Hindlimb muscle (tissue), 1 donor: Measurements from ENCODE around the gene FOXJ3. TPM values are rescaled to one million over a fixed set of nuclear protein-coding genes. Genes with fewer than 3 reads are reported as not detected.
"Not testable (repeated sequence)": the region's sequence is repeated elsewhere in the genome, so short reads cannot be mapped to it uniquely, and the experiment has no call there.

Source experiments
- DNase-seq: peaks from one replicate; pipeline ENCODE4 v3.0.0-alpha.2; 2013
- polyA plus RNA-seq: library from polyadenylated mRNA; unstranded; fragments of 120-200 nt; gene quantifications from one replicate; pipeline ENCODE4 v1.2.1, GENCODE V29; 2013; ENCODE audit not compliant: insufficient read length

The FOXJ3 gene
- polyA plus RNA-seq, 1 donor, result 40.5 TPM

DNA sequence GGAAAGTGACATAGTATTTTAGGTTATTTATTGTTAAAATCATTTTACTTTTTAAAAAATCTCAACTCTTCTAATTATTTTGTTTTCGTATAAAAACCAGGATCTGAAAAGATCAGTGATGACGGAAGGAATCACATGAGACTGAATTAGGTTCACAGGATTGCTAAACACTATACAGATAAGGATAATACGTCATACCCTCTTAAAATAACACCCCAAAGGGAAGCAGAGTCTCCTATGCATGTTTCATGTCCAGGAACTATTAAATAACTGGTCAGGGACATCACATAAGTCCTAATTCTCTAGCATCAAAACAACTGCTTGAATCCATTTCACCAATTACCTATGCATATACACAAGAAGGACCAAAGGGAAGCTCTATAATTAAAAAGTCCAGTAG, 84.9 kb downstream of the FOXJ3 start:
- DNase-seq, result no peak

DNA sequence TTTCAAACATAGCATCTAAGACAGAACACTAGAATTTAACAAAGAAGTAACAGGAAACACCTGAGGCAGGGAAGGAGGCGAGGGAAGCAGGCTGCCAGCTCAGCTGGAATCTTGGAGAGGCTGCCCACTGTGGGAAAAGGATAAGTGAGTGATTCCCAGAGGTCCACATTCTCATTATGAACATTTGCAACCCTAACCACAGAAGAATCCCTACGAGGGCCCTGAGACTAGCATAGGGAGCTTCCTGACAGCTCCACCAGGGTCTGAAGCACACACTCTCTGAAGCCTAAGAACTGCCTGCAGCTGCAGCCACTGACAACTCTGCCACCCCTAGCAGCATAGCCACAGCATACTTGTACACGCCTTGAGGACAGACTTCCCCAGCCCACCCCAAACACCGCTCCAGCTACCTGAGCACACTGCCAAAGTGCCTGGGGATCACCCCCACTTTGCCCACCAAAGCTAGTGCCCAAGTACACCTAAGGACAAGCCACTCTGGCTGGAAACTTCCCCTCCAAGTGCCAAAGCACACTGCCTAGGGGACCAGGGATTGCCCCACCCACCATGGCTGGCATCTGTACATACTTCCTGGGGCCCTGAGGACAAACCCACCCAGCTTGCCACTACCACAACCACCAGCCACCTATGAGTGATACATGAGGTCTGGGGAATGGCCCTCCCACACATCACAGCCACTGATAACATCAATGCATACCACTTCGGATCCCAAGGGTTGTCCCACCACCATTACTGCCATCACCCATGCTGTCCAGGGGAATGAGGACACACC, 93.9 kb downstream of the FOXJ3 start:
- DNase-seq, result no peak

DNA sequence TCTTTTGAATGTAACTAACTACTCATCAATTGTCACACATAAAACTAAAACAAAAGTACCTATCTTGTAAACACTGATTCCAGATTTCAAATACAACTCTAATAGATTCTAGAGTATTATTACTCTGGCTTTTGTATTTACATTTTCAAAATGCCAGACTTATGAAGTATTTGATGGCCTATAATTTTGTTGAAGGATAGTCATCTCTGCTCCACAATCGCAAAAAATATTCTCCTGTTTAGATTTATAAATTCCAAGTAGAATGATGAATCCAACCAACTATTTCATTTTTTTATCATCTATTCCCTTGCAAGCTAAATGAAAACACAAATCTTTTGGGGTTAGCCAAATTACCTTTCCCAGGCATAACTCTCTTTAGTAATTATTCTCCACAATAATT, 95.5 kb downstream of the FOXJ3 start:
- DNase-seq, result no peak

DNA sequence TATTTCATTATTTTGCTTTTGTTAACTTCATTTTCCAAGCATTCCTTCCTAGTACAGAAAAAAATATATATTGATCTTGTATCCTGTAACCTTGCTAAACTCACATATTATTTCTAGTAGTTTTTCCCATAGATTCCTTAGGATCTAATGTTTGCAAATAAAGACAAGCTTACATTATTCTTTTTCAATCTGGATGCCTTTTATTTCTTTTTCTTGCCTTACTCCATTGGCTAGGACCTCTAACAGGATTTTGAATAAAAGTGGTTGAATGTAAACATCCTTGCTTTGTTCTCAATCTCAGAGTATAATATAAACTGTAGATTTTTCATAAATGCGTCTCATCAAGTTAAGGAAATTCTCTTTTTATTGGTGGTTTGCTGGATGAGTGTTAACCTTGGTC, 96.0 kb downstream of the FOXJ3 start:
- no peak for DNase-seq

DNA sequence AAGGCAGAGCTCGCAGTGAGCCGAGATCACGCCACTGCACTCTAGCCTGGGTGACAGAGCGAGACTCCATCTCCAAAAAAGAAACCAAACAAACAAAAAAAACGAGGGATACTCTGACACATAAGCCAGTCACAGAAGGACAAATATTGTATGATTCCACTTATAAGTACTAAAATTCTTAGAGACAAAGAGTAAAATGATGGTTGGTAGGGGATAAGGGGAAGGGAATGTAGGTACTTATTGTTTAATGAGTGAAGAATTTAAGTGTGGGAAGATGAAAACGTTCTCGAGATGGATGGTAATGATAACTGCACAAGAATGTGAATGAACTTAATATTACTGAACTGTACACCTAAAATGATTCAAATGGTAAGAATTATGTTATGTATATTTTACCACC, 103.8 kb downstream of the FOXJ3 start:
- DNase-seq, result no peak

DNA sequence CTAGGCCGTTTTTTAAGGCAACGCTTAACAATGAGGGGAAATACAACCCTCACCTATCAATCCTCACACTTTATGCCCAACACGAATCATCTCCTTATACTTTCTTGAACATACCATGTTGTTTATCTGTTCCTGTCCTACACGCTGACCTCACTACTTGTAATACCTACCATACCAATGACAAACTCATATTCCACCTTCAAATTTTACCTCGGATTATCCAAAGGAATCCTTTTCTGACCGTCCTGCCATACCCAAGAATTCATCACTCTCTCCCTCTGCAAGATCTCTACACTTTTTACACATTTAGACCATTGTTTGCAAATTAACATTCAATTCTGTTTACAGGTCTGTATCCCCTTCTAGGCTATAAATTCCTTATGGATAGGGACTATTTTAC, 106.1 kb downstream of the FOXJ3 start:
- no peak for DNase-seq

DNA sequence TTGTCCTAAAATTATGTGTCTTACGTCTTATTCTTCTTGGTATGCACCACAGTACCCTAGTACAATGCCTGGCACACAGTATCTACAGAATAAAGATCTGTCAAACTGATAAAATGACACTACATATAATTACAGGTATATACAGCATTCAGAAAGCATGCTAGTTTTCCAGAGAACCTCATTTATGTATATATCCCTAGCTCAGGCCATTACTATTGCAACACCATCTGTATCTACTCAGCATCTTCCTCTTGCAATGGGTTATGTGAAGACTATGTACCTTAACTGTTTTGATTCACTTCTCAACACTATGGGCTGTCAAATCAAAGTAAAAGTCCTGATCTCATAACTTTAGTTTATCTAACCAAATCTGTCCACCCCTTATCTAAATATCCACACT, 112.0 kb downstream of the FOXJ3 start:
- DNase-seq, result no peak

DNA sequence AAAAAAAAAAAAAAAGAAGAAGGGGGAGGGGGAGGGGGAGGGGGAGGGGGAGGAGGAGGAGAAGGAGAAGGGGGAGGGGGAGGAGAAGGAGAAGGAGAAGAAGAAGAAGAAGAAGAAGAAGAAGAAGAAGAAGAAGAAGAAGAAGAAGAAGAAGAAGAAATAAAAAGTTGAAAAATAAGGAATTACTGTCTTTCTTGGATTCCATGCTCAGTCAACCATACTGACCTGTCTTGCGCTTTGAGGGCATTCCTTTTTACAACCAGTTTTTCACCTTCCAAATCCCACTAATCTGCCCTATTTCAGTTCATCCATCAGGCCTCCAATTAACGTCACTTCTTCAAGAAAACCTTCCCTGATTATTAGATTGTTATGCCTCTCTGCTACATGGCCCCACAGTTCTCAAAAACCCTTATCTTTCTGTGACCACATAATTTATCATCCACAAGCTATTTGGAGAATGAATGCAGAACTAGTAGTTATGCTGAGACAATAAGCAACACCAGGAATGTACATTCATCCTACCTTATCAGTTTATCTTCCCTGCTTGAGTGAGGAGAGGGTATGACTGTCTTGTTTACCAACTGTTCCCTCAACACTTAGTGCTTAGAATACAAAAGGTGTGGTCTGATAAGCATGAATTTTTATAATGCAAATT, 113.0 kb downstream of the FOXJ3 start:
- DNase-seq, result no peak

DNA sequence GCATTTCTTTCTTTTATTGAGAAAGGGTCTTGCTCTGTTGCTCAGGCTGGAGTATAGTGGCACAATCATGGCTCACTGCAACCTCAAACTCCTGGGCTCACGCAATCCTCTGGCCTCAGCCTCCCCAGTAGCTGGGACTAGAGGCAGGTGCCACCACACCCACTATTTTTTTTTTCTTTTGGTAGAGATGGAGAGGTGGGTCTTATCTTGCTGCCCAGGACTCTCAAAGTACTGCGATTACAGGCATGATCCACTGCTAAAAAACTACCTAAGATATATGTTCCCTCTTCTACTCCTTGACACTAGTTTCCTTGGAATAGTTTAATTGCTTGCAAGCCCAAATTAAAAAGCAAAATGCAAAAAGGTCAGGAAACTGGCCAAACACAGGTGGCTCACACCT, 113.6 kb downstream of the FOXJ3 start:
- no peak for DNase-seq

DNA sequence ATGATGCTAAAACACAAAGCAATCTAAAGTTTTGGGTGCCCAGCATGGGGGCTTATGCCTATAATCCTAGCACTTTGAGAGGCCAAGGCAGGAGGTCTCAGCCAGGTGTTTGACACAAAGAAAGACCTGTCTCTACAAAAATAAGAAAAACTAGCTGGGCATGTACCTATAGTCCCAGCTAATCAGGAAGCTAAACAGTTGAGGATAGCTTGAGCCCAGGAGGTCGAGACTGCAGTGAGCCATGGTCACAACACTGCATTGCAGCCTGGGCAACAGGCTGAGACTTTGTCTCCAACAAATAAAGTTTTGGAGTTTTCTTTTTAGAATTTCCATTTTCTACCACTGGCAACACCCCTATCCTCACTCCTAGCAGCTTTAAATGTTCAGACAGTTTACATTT, 115.4 kb downstream of the FOXJ3 start:
- no peak for DNase-seq

DNA sequence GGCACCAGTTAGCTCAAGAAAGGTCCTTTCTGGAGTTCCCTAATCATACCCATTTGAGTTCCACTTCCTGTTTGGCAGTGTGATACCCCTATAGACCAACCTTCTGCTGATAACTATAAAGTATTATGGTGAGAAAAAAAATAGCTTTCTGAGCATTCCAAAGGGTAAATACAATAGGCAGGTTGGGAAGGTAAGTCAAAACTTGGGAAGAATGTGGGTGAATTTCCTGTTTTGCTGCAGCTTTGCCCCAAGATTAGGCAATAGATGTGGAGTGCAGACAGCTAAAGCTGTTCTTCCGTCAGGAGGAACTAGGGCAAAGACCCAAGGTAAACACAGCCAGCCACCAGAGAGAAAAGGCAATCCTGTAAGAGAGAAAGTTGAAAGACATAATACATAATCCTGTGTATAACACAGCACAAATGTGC, 120.6 kb downstream of the FOXJ3 start:
- no peak for DNase-seq

DNA sequence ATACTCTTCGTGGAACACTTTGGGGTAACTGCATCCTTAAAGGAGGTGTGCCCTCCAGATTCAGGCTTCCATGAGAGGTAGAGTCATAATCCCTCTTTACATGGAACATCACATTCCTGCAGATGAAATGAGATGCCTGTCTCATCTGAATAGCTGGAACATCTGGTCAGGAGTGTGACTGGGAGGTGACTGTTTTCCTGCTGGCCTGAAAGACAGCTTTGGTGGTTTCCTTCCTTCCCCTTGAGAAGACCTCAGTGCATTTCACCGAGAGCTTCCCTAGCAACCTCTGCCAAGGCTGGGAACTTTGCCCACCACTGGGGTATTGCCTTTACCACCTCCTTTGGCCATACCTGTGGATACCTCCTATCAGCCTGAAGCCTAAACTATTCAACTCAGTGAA, 123.8 kb downstream of the FOXJ3 start:
- DNase-seq, result no peak

DNA sequence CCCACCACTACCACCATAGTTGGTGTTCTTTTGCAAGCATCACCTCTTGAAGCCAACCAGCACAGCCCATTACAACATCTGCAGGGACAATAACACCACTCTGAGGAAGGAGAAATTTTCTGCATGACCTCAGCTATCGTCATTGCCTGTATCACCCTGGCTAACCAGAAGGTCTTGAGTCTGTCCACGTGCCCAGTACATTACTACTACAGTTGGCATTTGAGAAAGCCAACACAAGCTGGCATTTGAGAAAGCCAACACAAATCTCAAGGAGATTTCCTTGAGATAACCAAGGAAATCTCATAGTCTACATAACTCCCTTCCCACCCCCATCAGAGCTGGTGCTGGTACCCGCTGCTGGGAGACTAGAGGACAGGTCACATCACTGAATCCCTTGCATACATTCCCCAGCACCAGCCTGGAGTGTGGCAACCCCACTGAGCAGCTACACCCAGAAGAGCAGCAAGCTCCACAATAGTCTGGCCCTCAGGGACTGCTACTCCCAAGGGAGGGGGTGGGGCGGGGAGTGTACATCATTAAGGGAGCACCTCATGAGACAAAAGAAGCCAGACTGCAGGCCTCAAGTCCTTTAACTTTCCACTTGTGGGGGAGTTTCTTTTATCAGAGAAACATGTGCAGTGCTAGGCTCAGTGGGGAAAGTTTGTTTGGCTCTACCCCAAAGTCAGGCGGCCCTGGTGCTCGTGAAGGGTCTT, 124.5 kb downstream of the FOXJ3 start:
- no peak for DNase-seq

DNA sequence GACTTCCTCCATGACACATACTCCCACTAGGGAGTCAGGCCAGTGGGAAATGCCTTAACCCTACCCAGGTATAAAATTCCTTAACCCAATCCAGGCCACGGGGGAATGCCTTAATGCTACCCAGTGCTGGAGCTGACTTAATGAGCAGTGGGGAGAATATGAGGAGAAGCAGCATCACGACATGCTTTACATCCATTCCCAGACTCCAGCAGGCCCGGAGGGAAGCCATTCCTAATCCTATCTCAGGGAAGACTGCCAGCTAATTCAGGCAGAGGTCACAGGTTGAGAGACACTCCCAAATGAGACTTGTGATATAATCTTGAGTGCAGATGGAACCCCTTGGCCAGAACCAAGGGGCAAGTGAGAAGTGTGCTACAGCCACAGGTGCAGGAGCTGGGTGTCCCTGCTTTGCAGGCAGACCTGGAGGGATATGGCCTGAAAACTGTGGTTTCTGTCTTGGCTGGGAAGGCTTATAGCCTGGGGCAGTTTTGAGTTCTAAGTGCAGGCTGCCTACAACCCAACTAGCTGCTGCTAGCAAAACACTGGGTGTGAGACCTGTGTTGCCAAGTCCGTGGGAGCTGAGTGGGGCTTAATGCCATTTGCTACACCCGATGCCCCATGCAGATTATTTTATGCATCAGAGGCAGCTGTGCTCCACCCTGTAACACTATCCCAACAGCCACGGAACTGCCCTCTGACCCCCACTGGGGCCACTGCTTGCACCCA, 125.3 kb downstream of the FOXJ3 start:
- DNase-seq, result no peak

DNA sequence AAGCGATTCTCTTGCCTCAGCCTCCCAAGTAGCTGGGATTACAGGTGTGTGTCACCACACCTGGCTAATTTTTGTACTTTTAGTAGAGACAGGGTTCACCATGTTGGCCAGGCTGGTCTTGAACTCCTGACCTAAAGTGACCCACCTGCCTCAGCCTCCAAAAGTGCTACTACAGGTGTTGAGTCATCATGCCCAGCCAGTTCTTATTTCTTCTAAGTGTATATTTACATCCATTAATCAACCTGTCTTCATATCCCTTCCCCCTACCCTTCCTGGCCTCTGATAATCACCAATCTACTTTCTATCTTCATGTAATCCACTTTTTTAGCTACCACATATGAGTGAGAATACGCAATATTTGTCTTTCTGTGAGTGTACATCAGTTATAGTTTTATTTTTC, 128.1 kb downstream of the FOXJ3 start:
- DNase-seq, result not testable (repeated sequence)

DNA sequence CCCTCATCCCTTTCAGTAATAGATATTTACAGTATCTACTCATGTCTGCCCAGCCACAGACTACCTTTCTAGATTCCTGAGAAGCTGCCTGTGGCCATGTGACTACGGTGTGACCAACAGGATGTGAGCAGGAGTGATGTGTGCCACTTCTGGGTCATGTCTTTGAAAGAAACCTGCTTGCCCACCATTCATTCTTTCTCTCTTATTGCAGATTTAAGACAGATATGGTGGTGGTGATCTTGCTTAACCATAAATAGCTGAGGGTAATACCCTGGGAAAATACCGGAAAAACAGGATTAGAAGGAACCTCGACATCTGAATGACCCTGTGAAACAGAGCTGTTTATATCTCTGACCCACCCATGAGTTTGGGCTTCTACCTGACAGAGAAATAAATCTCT, 128.9 kb downstream of the FOXJ3 start:
- DNase-seq, result no peak

DNA sequence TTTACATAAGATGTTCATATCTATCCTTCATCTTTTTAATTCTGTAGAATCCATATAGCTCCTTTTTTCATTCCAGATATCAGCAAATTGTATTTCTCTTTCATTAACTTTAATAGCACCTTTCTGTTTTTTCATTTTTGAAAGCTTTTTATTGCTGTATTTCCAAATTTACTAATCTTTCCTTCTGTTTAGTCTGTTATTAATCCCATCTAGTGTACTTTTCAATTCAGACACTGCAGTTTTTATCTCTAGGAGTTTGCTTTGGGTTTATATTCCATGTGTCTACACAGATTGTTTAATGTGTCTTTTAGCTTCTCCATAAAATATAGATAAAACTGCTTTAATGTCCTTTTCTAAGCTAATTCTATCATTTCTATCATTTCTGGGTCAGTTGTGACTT, 133.0 kb downstream of the FOXJ3 start:
- no peak for DNase-seq

DNA sequence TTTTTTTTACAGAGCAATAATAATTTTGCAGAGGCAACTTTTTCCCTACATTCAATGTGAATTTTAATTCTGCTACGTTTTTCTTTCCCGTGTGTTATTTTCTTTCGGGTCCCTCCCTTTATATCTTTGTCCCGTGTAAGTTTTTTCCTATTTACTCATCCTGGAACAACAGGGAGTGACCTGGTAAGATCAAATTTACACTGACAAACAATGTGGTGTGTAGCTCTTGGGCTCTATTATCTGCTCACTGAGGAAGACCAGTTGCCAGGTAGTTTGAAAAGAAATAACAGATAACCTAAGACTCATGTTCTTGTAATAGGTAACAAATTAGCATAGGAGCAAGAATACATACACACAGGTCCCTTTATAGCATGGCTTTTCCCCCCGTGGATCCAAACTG, 136.8 kb downstream of the FOXJ3 start:
- DNase-seq, result no peak

DNA sequence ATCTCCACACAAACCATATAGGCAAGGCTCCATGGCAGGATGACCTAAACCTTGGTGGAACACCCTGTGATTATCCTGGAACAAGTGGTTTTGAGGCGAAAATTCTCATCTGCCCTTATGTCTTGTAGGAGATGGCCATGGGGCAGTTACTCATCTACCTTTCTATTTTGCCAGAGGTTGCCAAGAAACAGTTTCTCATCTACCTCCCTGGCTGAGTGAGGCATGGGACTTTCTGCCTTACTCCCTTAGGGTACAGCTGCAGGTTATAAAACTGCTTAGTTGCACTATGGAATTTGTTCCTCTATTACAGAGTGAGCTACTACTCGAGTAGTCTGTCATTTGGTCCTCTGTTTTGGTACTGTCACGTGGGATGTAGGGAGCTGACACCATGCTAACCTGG, 139.2 kb downstream of the FOXJ3 start:
- no peak for DNase-seq

DNA sequence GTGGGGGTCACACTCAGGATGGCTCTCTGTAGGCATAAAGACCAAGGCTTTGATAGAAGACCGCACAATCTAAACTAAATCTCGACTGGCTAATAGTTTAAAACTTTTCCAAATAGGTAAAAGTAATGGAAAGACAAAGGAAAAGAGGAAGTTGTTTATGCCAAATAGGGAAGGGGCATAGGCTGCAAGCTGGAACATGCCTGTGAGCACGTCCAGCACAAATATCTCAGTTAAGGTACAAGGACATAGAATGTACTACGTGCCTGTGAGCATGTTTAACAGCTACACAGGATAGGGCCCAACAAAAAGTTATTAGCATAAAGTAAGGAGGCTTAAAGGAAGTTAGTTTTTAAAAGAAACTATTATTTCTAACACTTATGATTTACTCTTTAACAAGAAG, 142.9 kb downstream of the FOXJ3 start:
- DNase-seq, result no peak

DNA sequence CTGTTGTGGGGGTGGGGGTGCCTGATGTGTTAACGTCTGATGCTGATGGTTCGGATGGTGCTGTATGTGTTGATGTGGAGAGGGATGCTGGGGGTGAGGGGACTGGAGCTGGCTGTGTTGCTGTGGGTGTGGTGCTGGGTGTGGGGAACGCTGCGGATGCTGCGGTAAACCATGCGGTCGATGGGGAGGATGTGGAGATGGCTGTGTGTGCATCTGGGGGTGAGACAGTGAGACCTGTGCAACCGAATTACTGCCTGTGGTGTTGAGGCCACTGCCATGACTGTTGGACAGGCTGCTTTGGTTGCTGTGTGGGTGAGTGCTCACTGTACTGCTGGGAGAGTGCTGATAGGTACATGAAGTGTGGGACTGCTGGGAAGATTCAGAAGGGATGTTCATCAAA, 143.7 kb downstream of the FOXJ3 start:
- DNase-seq, result no peak

DNA sequence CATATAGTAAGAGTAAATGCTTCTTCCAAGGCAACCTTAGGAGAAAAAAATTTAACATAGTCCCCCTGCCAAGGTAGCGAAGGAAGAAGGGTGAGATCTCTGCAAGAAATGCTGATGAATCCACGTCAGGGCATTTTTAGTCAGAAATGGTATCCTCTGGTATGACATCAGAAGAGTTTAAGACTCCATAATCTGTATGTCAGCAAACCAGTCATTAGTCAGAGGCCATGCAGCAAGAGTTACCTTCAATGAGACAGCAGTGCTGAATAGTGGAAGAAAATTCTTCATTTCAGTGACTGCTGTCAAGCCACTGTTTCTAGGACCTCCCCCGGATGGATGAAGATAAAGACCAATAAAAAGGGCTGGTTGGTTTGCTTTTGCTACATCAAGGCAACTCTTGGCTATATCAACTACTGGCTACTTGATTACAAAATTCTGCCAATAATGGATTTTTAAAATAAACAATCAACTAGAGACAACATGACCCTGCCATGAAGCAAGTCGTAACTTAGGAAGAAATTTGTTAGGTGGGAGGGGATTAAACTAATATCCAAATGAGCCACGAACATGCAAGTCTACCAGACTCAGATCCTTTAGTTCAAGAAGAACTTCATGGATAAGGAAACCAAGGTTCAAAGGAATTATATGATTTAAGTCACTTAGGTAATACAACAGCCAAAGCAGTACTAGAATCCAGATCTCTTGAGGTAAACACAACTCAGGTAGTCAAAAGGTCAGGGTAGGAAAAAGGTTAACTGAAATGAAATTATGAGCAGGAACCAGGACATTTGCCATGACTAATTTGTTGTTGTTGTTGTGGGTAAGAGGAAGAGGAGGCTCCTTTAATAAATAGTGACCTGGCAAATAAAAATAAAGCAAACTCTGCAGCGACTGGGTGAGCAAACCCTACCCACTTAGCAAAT, 144.8 kb downstream of the FOXJ3 start:
- DNase-seq, result no peak
